HEK293T (cell line): Measurements from ENCODE around the gene GMDS.

Experiments
- ARNT ChIP-seq: fragments of 450-650 bp; IDR thresholded peaks from 2 replicates; pipeline ENCODE4 v1.6.1; 2017; ENCODE audit warnings: mild to moderate bottlenecking
- BHLHE40 ChIP-seq: fragments of 450-650 bp; IDR thresholded peaks from 2 replicates; pipeline ENCODE4 v1.6.1; 2016; ENCODE audit warnings: mild to moderate bottlenecking, moderate library complexity, borderline replicate concordance
- CTBP1 ChIP-seq: fragments of 450-650 bp; IDR thresholded peaks from 2 replicates; pipeline ENCODE4 v1.6.1; 2016; ENCODE audit warnings: borderline replicate concordance
- ELF4 ChIP-seq: fragments of 450-650 bp; IDR thresholded peaks from 2 replicates; pipeline ENCODE4 v1.6.1; 2017; ENCODE audit warnings: antibody characterized with exemption
- FOXK2 ChIP-seq: fragments of 450-650 bp; IDR thresholded peaks from 2 replicates; pipeline ENCODE4 v1.6.1; 2016; ENCODE audit warnings: mild to moderate bottlenecking
- FOXM1 ChIP-seq: fragments of 450-650 bp; IDR thresholded peaks from 2 replicates; pipeline ENCODE4 v1.6.1; 2017; ENCODE audit warnings: mild to moderate bottlenecking, borderline replicate concordance
- HDGF ChIP-seq: fragments of 450-650 bp; IDR thresholded peaks from 2 replicates; pipeline ENCODE4 v1.6.1; 2017; ENCODE audit warnings: antibody characterized with exemption, borderline replicate concordance
- LEF1 ChIP-seq: fragments of 450-650 bp; IDR thresholded peaks from 2 replicates; pipeline ENCODE4 v1.6.1; 2017; ENCODE audit warnings: mild to moderate bottlenecking, borderline replicate concordance
- PKNOX1 ChIP-seq: fragments of 450-650 bp; IDR thresholded peaks from 2 replicates; pipeline ENCODE4 v1.6.1; 2016
- SP1 ChIP-seq: fragments of 450-650 bp; IDR thresholded peaks from 2 replicates; pipeline ENCODE4 v1.6.1; 2017
- SUZ12 ChIP-seq: fragments of 450-650 bp; IDR thresholded peaks from 2 replicates; pipeline ENCODE4 v1.6.1; 2016; ENCODE audit warnings: mild to moderate bottlenecking
- TARDBP ChIP-seq: fragments of 450-650 bp; IDR thresholded peaks from 2 replicates; pipeline ENCODE4 v1.6.1; 2016
- ZNF384 ChIP-seq: fragments of 450-650 bp; IDR thresholded peaks from 2 replicates; pipeline ENCODE4 v1.6.1; 2016

DNA sequence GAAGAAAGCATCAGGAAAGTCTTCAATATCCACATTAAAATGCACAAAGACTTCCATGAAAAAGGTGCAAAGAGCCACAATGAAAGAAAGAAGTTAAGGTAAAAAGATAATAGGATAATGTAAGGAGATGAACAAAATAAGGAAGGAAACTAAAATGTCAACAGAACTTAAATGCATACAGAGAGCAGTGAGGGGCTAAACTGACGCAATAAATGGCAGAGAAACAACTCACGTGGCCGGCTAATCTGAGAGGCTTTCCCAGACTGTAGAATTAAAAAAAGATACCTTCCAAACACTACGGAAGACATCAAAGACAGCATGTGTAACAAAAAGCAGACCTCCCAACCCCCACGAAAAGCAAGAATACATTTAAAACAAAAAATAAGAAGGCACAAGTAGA is 73.7 kb downstream of the GMDS start:
- TF ChIP-seq CTBP1 (no peak), FOXM1 (no peak), TARDBP (no peak), ZNF384 (no peak), HDGF (no peak), SP1 (no peak), SUZ12 (no peak), ELF4 (no peak), FOXK2 (no peak), BHLHE40 (no peak), ARNT (no peak), PKNOX1 (no peak), LEF1 (no peak)
